Activated CD4-positive, alpha-beta memory T cell treated with anti-CD3 and anti-CD28 coated beads for 36 hours (primary cell): ENCODE measurements around the gene MOV10L1. TPM values are rescaled to one million over a fixed set of nuclear protein-coding genes. Genes with fewer than 3 reads are reported as not detected.

Source experiments
- CTCF ChIA-PET: fragments of 350-600 bp; sonication (Branson Sonifier 250); formaldehyde crosslinking; loops from one replicate; lab custom pipeline; 2021; ENCODE audit warnings: antibody characterized with exemption, inconsistent platforms; lab: Charles Lee
- POLR2A ChIA-PET: fragments of 350-600 bp; sonication (Branson Sonifier 250); formaldehyde crosslinking; loops from one replicate; lab custom pipeline; 2021; ENCODE audit warnings: antibody characterized with exemption; lab: Charles Lee
- DNase-seq: peaks from one replicate; pipeline ENCODE4 v3.0.0-alpha.2; 2020
- H3K27ac Mint-ChIP-seq: one replicate; pipeline ENCODE4 v1.8.0; 2021; ENCODE audit warnings: mixed read lengths
- H3K27me3 Mint-ChIP-seq: one replicate; pipeline ENCODE4 v1.8.0; 2021; ENCODE audit warnings: mixed read lengths
- H3K36me3 Mint-ChIP-seq: one replicate; pipeline ENCODE4 v1.8.0; 2021; ENCODE audit warnings: mixed read lengths
- H3K4me1 Mint-ChIP-seq: one replicate; pipeline ENCODE4 v1.8.0; 2021; ENCODE audit warnings: low read depth, mixed read lengths
- H3K4me3 Mint-ChIP-seq: one replicate; pipeline ENCODE4 v1.8.0; 2021; ENCODE audit warnings: mild to moderate bottlenecking, mixed read lengths
- H3K9me3 Mint-ChIP-seq: one replicate; pipeline ENCODE4 v1.8.0; 2021; ENCODE audit warnings: mixed read lengths
- intact Hi-C: fragments of 100-400 bp; cut with micrococcal nuclease; formaldehyde crosslinking; loops from one replicate; pipeline ENCODE4 v1.15.1; 2023
- total RNA-seq, 2 experiments: library from RNA; stranded (reverse); gene quantifications; one replicate each; pipeline ENCODE4 v1.2.3, GENCODE V29; 2021

Gene MOV10L1
- total RNA-seq, 2 experiments from 2014 or later: not detected

GRCh38 chr22:50061824-50062355 is 27.9 kb upstream of the MOV10L1 start:
- no peak for DNase-seq
- Mint-ChIP-seq H3K36me3 (no peaks in the 10 kb centered on the region), H3K4me1 (no peaks in the 10 kb centered on the region), H3K27ac (no peak overlapping the region), H3K27me3 (peaks cover 21% of the 10 kb centered on the region), H3K9me3 (no peaks in the 10 kb centered on the region), H3K4me3 (no peak overlapping the region)
- POLR2A ChIA-PET: no interaction called here
- intact Hi-C loops: no loop called here
- CTCF ChIA-PET: no interaction called here

GRCh38 chr22:50062509-50063135 is 27.2 kb upstream of the MOV10L1 start:
- H3K4me3 Mint-ChIP-seq: no peak overlapping the region
- no peak for DNase-seq
- intact Hi-C loops: no loop called here
- POLR2A ChIA-PET: no interaction called here
- CTCF ChIA-PET: no interaction called here
- H3K36me3 Mint-ChIP-seq: no peaks in the 10 kb centered on the region
- no peak overlapping the region for H3K27ac Mint-ChIP-seq
- H3K9me3 Mint-ChIP-seq: no peaks in the 10 kb centered on the region
- H3K27me3 Mint-ChIP-seq: peaks cover 17% of the 10 kb centered on the region
- no peaks in the 10 kb centered on the region for H3K4me1 Mint-ChIP-seq

- intact Hi-C loops: no loop called here
- DNase-seq: no peak
- ChIA-PET POLR2A (no interaction called here), CTCF (no interaction called here)
- H3K4me1 Mint-ChIP-seq: no peaks in the 10 kb centered on the region
- peaks cover 15% of the 10 kb centered on the region for H3K27me3 Mint-ChIP-seq
- no peaks in the 10 kb centered on the region for H3K36me3 Mint-ChIP-seq
- H3K27ac Mint-ChIP-seq: no peak overlapping the region
- H3K4me3 Mint-ChIP-seq: no peak overlapping the region
- no peaks in the 10 kb centered on the region for H3K9me3 Mint-ChIP-seq
These were observed 26.0 kb upstream of the MOV10L1 start for GRCh38 chr22:50063589-50064393.

GRCh38 chr22:50064453-50064852 is 25.4 kb upstream of the MOV10L1 start:
- POLR2A ChIA-PET: no interaction called here
- CTCF ChIA-PET: no interaction called here
- Mint-ChIP-seq H3K36me3 (no peaks in the 10 kb centered on the region), H3K27me3 (peaks cover 8% of the 10 kb centered on the region), H3K9me3 (no peaks in the 10 kb centered on the region), H3K4me1 (no peaks in the 10 kb centered on the region), H3K4me3 (no peak overlapping the region), H3K27ac (no peak overlapping the region)
- intact Hi-C loops: no loop called here
- DNase-seq: no peak

- Mint-ChIP-seq H3K27me3 (peaks cover 1% of the 10 kb centered on the region), H3K4me1 (no peaks in the 10 kb centered on the region), H3K27ac (no peak overlapping the region), H3K9me3 (no peaks in the 10 kb centered on the region), H3K4me3 (no peak overlapping the region), H3K36me3 (no peaks in the 10 kb centered on the region)
- intact Hi-C loops: no loop called here
- ChIA-PET POLR2A (interaction anchor here (1.0 kb wide), 1 partner anchor 9 kb away, joined by 3 read pairs; no protein-coding TSS in a partner anchor), CTCF (no interaction called here)
- DNase-seq: no peak
These were observed 22.6 kb upstream of the MOV10L1 start for GRCh38 chr22:50067244-50067643.

GRCh38 chr22:50068096-50068495 is 21.7 kb upstream of the MOV10L1 start:
- Mint-ChIP-seq H3K9me3 (no peaks in the 10 kb centered on the region), H3K27ac (no peak overlapping the region), H3K27me3 (no peaks in the 10 kb centered on the region), H3K4me1 (no peaks in the 10 kb centered on the region), H3K4me3 (no peak overlapping the region), H3K36me3 (no peaks in the 10 kb centered on the region)
- no peak for DNase-seq
- intact Hi-C loops: no loop called here
- ChIA-PET POLR2A (interaction anchor here (1.0 kb wide), 1 partner anchor 8 kb away, joined by 3 read pairs; no protein-coding TSS in a partner anchor), CTCF (no interaction called here)

GRCh38 chr22:50070366-50070765 is 19.4 kb upstream of the MOV10L1 start:
- CTCF ChIA-PET: no interaction called here
- Mint-ChIP-seq H3K9me3 (no peaks in the 10 kb centered on the region), H3K36me3 (no peaks in the 10 kb centered on the region), H3K4me3 (no peak overlapping the region), H3K27me3 (no peaks in the 10 kb centered on the region), H3K27ac (no peak overlapping the region), H3K4me1 (no peaks in the 10 kb centered on the region)
- intact Hi-C loops: no loop called here
- POLR2A ChIA-PET: no interaction called here
- DNase-seq: no peak

GRCh38 chr22:50071432-50072166 is 18.2 kb upstream of the MOV10L1 start:
- POLR2A ChIA-PET: no interaction called here
- Mint-ChIP-seq H3K36me3 (no peaks in the 10 kb centered on the region), H3K27ac (no peak overlapping the region), H3K27me3 (no peaks in the 10 kb centered on the region), H3K9me3 (no peaks in the 10 kb centered on the region), H3K4me1 (no peaks in the 10 kb centered on the region), H3K4me3 (no peak overlapping the region)
- intact Hi-C loops: no loop called here
- DNase-seq: no peak
- CTCF ChIA-PET: no interaction called here

- POLR2A ChIA-PET: no interaction called here
- Mint-ChIP-seq H3K27me3 (no peaks in the 10 kb centered on the region), H3K27ac (no peak overlapping the region), H3K36me3 (no peaks in the 10 kb centered on the region), H3K4me1 (no peaks in the 10 kb centered on the region), H3K4me3 (no peak overlapping the region), H3K9me3 (no peaks in the 10 kb centered on the region)
- CTCF ChIA-PET: no interaction called here
- no peak for DNase-seq
- intact Hi-C loops: no loop called here
These were observed 17.6 kb upstream of the MOV10L1 start for GRCh38 chr22:50072167-50072555.

- no peak for DNase-seq
- Mint-ChIP-seq H3K9me3 (no peaks in the 10 kb centered on the region), H3K27ac (no peak overlapping the region), H3K4me1 (no peaks in the 10 kb centered on the region), H3K4me3 (no peak overlapping the region), H3K36me3 (no peaks in the 10 kb centered on the region), H3K27me3 (no peaks in the 10 kb centered on the region)
- ChIA-PET POLR2A (no interaction called here), CTCF (no interaction called here)
- intact Hi-C loops: no loop called here
These were observed 16.9 kb upstream of the MOV10L1 start for GRCh38 chr22:50072714-50073538.

- no peaks in the 10 kb centered on the region for H3K4me1 Mint-ChIP-seq
- no peaks in the 10 kb centered on the region for H3K27me3 Mint-ChIP-seq
- intact Hi-C loops: no loop called here
- ChIA-PET POLR2A (no interaction called here), CTCF (no interaction called here)
- no peak overlapping the region for H3K27ac Mint-ChIP-seq
- DNase-seq: no peak
- no peaks in the 10 kb centered on the region for H3K36me3 Mint-ChIP-seq
- no peak overlapping the region for H3K4me3 Mint-ChIP-seq
- H3K9me3 Mint-ChIP-seq: no peaks in the 10 kb centered on the region
These were observed 15.8 kb upstream of the MOV10L1 start for GRCh38 chr22:50074056-50074455.
